Measurements from ENCODE around the gene SOHLH1.

SOHLH1 gene

DNA sequence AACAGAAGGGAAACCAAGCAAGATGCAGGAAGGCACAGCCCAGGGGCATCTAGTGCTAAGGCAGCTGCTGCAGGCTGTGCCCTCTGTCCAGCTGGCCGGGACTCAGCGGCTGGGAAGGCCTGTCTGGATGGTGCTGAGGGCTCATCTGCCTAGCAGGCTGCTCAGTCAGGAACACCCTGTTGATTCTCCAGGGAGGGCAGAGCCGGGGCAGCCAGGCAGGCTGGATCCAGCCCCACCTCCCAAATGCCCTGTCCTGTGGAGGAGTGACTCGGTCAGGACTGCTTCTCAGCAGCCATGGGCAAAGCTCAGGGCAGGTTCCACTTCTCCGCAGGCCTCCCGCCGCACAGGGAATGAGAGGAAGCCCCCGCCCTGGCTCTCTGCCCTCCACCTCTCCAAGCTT, 44.0 kb downstream of the SOHLH1 start:
- no peak for FAIRE-seq

DNA sequence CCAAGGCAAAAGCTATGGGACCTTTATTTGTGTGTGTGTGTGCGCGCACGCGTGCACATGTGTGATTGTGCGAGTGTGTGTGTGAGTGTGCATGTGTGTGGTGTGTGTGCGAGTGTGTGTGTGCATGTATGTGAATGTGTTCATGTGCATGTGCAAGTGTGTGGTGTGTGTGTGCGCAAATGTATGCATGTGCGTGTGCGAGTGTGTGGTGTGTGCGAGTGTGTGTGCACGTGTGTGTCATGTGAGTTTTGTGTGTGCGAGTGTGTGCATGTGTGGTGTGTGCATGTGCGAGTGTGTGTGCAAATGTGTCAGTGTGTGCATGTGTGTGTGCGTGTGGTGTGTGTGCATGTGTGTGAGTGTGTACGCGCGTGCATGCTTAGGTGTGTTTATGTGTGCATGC, 48.9 kb downstream of the SOHLH1 start:
- FAIRE-seq: no peak

DNA sequence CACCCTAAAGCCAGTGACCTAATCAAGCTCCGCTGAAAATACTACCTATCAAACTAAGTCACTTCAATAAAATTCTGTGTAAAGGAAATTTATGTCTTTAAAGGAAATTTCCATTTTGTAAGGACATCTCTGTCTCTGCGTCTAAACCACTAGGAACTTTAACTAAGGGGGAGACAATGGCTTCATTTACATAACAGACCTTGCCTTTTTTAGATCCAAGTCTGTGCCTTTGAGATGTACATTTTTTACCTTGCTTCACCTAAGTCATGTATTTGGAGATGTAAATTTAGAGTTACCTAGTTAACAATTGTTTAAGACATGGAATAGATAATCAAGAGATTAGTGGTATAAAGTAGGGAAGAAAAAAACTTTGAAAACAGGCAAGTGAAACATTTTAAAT, 49.8 kb downstream of the SOHLH1 start:
- no peak for FAIRE-seq

DNA sequence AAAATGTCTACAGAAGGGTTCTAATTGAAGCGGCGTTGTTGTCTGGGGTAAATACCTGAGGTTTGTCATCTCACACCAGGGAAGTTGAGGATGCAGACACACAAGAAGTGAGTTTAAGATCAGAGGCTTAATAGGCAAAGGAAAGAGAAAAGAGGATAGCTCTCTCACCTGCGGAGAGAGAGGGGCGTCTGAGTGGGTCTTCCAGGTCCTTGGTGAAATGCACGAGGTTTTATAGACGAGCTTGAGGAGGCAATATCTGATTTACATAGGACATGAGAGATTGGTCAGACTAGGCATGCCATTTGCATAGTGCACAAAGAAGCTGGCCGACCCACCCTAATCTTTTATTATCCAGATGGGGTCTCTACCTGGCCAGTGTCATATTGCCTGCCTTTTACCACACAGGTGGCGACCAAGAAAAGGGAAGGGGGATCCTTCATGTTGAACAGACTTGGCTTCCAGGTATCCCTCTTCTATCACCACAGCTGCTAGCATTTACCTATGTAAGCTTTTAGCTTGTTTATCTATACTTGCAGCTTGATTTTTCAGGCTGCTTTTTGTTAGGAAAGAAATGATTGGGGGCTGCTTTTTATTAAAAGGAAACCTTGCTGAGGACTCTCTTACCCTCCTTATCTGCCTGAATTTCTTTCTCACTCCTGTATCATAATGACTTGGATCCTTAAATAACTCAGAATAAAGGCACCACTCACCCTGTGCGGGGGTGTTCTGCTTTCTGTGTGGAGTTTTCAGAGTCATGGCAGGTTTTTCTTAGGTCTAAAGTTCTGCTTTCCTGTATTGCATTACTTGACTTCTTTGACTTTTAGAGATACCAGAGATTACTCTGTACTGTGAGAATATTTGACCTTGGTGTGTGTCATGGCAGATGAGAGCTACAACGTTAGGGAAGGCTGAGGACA, 50.5 kb downstream of the SOHLH1 start:
- FAIRE-seq: no peak

DNA sequence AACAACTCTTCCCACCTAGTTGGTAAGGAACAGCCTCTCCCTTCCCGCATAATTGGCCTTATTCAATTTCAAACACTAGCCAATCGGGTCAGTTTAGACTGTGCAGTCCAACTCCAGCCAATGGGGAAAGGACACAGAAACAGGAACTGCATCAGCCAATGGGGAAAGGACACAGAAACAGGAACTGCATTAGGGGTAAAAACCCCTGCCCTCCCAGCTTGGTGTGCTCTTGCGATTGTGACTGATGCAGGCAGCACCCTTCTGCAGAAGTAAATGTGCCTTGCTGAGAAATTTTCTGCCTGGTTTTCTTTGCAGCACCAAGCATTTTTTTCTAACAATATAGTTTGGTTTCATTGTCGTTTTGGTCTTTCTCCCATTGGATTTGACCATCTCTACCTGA, 51.4 kb downstream of the SOHLH1 start:
- FAIRE-seq: no peak

DNA sequence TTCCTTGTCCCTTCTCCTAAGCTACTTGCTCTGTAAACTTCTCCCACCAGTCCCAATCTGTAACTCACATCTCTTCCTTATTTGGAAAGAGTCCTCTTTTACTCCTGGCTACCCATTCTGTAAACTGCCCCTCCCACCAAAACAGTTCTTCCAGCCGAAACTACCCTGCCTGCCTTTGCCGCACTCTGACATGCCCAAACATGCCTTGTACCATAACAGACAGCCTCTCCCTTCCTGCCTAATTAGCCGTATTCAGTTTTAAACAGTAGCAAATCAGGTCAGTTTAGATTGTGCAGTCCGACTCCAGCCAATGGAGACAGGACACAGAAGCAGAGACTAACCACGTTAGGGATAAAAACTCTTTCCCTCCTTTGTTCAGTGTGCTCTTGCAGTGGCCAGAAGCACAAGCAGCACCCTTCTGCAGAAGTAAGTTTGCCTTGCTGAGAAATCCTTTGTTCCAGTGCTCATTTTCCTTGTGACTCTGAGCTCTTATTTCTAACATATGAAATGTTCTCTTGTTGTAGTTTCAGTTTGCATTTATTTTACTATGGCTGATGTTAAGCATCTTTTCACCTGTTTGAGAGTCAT, 54.6 kb downstream of the SOHLH1 start:
- FAIRE-seq: no peak

Measured in TTC549 (cell line).